Measurements from ENCODE around the gene CALCOCO1.

CALCOCO1 gene

DNA sequence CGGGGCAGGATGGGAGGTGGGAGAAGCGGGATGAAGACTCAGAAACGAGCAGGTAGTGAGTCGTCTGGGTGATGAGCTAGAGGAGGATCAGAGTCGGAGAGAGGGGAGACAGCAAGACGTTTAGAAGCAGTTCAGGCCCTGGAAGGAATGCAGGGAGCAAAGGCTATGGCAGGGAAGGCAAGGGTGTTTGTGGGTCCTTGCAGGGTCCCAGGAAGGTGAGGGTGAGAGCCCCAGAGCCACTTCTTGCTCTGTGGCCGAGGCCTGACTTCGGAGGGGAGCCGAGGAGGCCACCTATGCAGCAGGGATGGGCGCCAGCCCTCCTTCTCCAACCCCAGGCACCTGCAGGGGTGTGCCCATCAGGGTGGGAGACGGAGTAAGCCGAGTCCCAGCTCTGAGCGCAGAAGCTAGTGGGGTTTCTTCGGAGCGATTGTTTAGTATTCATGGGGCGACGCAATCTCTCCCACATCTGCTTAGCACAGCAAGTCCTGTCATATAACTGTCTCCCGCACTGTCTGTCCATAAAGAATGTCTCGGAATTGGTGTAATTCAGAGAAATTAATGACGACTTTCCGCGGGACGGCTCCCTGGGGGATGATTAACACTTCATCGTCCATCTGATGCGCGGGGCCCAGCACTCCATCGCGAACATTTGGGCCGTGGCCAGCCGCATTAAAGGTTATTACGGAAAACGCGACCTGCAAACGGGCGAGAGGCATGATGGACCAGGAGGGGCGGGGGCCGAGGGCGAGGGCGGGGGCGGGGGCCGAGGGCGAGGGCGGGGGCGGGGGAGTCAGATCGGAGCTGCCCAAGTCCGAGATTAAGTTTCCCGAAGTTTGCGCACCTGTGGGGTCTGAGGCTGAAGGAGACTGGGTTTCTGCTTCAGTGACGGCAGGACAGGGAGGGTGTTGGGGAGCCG is 12.2 kb upstream of the CALCOCO1 start:
- no peak for DNase-seq (ENCODE audit: low read depth)
- no peak overlapping the region for H3K4me3 ChIP-seq (ENCODE audit: low read depth, low read length)
- TF ChIP-seq, protein P1, sequence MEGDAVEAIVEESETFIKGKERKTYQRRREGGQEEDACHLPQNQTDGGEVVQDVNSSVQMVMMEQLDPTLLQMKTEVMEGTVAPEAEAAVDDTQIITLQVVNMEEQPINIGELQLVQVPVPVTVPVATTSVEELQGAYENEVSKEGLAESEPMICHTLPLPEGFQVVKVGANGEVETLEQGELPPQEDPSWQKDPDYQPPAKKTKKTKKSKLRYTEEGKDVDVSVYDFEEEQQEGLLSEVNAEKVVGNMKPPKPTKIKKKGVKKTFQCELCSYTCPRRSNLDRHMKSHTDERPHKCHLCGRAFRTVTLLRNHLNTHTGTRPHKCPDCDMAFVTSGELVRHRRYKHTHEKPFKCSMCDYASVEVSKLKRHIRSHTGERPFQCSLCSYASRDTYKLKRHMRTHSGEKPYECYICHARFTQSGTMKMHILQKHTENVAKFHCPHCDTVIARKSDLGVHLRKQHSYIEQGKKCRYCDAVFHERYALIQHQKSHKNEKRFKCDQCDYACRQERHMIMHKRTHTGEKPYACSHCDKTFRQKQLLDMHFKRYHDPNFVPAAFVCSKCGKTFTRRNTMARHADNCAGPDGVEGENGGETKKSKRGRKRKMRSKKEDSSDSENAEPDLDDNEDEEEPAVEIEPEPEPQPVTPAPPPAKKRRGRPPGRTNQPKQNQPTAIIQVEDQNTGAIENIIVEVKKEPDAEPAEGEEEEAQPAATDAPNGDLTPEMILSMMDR (IDR thresholded peaks at IDR 0.05; ENCODE audit: insufficient read depth, low read depth, low read length, missing control alignments) = no peak

DNA sequence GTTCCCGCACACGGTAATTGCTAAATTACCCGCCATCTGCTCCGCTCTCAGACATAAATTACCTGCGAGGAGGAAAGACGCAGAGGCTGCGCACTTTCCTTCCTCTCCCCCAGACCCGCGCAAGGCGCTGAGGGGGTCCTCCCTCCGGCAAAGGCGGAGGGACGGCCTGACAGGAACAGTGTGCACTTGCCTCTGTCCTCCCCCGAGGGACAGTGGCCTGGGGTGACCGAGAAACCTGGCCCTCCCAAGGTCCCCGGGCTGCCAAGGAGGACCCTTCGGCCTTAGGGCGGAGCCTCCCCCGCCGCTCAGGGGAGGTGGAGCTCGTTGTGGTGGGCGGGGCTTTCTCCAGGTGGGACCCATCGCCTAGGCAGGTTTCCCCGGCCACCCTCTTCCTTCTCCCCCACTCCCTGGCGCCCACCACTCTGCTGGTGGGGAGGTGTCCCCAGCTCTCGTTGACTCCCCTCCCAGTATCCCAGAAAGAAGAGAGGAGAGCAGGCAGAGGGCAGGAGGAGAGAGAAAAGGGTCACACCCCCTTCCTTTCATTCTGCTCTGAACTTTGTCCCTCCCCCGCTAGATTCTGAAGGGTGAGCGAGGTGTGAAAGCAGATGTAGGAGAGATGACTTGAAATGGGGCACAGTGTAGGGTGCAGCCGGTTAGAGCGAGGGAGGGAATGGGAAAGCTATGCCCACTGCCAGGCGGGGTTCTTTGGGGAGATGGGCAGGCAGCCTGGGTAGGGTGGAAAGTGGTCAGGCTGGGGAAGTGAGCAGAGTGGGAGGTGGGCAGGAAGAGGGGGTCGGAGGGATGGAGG is 11.4 kb upstream of the CALCOCO1 start:
- TF ChIP-seq, protein P1 (IDR thresholded peaks at IDR 0.05; ENCODE audit: insufficient read depth, low read depth, low read length, missing control alignments) = no peak
- no peak for DNase-seq (ENCODE audit: low read depth)

DNA sequence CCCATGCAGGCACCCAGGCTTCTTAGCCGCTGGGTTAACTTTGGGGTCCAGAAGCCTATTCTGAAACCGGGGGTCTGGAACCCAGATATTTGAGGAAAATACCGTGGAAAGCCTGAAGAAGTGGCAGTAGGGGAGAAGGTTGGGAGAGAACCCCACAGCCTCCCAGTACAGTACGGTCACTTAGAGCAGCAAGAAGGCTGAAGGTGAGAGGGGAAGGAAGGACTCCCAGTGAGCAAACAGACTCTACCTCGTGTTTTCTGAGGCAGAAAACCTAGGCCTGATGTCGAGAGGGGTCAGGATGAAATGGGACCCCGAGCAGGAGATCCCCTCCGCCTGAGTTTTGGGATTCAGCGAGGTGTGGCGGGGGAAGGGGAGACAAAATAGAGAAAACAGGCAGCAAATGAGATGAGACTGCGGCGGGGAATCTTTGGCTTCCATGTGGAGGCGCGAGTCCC is 10.7 kb upstream of the CALCOCO1 start:
- no peak overlapping the region for H3K4me3 ChIP-seq (ENCODE audit: low read depth, low read length)
- TF ChIP-seq, protein P1 (IDR thresholded peaks at IDR 0.05; ENCODE audit: insufficient read depth, low read depth, low read length, missing control alignments) = no peak
- no peak for DNase-seq (ENCODE audit: low read depth)

More for the DNA sequence above, 11.4 kb upstream of the CALCOCO1 start:
- no peak overlapping the region for H3K4me3 ChIP-seq (ENCODE audit: low read depth, low read length)

DNA sequence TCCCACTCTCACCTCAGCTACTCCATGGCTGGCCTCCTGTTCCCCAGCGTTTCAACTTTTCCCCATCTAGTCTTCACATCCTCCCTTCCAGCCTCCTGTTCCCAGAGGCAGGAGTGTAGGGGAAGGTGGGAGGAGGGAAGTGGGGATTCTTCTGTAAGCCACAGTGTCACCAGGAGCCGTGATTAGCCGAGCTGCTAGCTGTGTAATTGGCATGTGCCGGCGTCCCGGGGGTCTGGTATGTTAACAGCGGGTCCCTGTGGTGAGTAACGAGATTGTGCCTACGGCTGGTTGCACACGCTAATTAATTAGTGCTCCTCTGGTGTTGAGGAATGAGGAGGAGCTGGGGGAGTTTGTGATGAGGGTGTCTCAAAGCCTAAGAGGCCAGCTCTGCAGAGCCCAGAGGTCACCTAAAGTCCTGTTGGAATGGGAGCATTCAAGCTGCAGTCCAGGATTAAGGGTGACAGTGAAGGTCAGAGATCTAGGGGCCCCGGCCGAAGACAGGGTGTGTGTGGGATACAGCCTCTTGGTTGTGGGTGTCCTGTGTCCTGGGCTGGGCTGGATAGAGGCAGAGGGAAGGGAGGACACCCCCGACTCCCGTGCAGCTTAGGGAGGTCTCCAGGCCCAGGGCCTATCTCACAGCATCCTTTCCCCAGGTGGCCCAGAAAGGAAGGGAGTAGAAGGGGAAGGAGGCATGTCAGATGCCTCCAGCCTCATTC is 10.0 kb upstream of the CALCOCO1 start:
- TF ChIP-seq, protein P1 (IDR thresholded peaks at IDR 0.05; ENCODE audit: insufficient read depth, low read depth, low read length, missing control alignments) = no peak
- no peak overlapping the region for H3K4me3 ChIP-seq (ENCODE audit: low read depth, low read length)
- no peak for DNase-seq (ENCODE audit: low read depth)

DNA sequence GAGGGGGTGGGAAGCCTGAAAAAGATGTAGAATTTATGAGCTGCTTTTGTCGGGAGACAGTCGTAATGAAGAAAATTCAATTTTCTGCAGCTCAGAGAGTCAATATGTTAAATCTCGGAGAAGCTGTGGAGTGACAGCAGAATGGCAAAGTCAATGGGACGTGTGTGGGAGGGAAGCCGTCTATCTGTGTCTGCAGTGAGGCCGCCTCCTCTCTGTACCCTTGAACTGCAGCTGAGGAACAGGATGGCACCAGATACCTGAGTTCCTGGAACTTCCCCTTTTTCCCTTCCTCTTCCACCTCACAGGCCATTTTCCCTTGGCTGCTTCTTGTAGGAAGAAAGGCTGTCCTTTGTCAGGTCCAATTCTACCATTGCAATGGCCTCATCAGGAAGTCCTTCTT is 9.3 kb upstream of the CALCOCO1 start:
- no peak overlapping the region for H3K4me3 ChIP-seq (ENCODE audit: low read depth, low read length)
- DNase-seq (ENCODE audit: low read depth) = no peak
- TF ChIP-seq, protein P1 (IDR thresholded peaks at IDR 0.05; ENCODE audit: insufficient read depth, low read depth, low read length, missing control alignments) = no peak

DNA sequence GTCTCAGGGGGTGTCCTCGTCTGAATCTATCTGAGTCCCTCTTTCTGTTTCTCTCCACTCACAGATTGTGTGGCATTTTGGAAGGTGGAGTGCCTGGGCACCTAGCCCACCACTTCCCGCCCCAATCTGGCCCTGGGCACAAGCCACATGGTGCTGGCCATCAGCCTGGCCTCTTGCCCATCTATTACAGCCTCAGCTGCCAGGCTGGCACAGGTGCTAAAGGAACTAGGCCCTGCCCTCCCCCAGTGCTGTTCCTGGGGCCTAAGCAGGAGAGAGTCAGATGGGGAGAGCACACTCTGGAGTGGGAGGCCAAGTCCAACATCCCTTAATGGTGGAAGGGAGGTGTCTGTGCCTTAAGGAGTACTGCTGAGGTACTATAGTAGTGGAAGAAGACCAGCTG is 8.3 kb upstream of the CALCOCO1 start:
- TF ChIP-seq, protein P1 (IDR thresholded peaks at IDR 0.05; ENCODE audit: insufficient read depth, low read depth, low read length, missing control alignments) = no peak
- no peak overlapping the region for H3K4me3 ChIP-seq (ENCODE audit: low read depth, low read length)
- DNase-seq (ENCODE audit: low read depth) = no peak
